A549 (cell line): ENCODE data around the gene ASIC5. TPM values are rescaled to one million over a fixed set of nuclear protein-coding genes. Genes with fewer than 3 reads are reported as not detected.

ENCODE experiments used
- ATAC-seq, 2 experiments: fragments of 200-7000 bp in 1 of 2; fragments of >200 bp in 1 of 2; cut with Nextera tagmentation in 1 of 2; cut with Tn5 transposase in 1 of 2; 3 replicates each; pipeline versions ENCODE4 v1.8.0 to v1.9.1; 2018 to 2020; ENCODE audit warnings: mild to moderate bottlenecking in 1 of 2, moderate library complexity in 1 of 2
- CTCF ChIA-PET: fragments of 300-600 bp; sonication (Branson Sonifier 250); formaldehyde crosslinking; extraction: SDS; loops from one replicate; lab custom pipeline; 2021; ENCODE audit warnings: antibody characterized with exemption, inconsistent platforms; lab: Yijun Ruan, JAX
- POLR2A ChIA-PET: fragments of 350-600 bp; formaldehyde crosslinking; extraction: SDS; loops from one replicate; lab custom pipeline; 2021; ENCODE audit warnings: antibody characterized with exemption, inconsistent platforms; lab: Yijun Ruan, JAX
- DNase-seq, 2 experiments: peaks; one replicate each; pipeline versions ENCODE4 v3.0.0 to v3.0.0-alpha.2; 2011 to 2016; ENCODE audit warnings: low read depth in 1 of 2, low spot score in 1 of 2
- FAIRE-seq: peaks from 2 replicates; lab custom pipeline; 2011; peaks lifted over from hg19 to GRCh38; lab: Jason Lieb, UNC
- H3K27ac ChIP-seq, 2 experiments: fragments of >200 bp; sonication (Bioruptor Twin); formaldehyde crosslinking; 3 replicates each; pipeline ENCODE4 v1.5.1; 2016 to 2017
- H3K4me1 ChIP-seq: fragments of >200 bp; sonication (Bioruptor Twin); formaldehyde crosslinking; 3 replicates; pipeline ENCODE4 v1.6.1; 2016
- H3K4me2 ChIP-seq: fragments of >200 bp; sonication (Bioruptor Twin); formaldehyde crosslinking; 3 replicates; pipeline ENCODE4 v1.6.1; 2016
- H3K4me3 ChIP-seq: fragments of >200 bp; sonication (Bioruptor Twin); formaldehyde crosslinking; 3 replicates; pipeline ENCODE4 v1.5.1; 2016
- H3K9me3 ChIP-seq: fragments of >200 bp; sonication (Bioruptor Twin); formaldehyde crosslinking; 3 replicates; pipeline ENCODE4 v1.6.1; 2016
- FOSB ChIP-seq: fragments of 250-450 bp; sonication (Bioruptor Pico); IDR thresholded peaks from 2 replicates; pipeline ENCODE4 v1.5.0; 2020; ENCODE audit warnings: mild to moderate bottlenecking, moderate library complexity
- FOSL2 ChIP-seq, 2 experiments: fragments of 450-650 bp in 1 of 2; fragments of >200 bp in 1 of 2; sonication (Bioruptor Twin) in 1 of 2; formaldehyde crosslinking; IDR thresholded peaks; 2 replicates each; pipeline versions ENCODE4 v1.5.0 to v1.6.1; 2016 to 2020; ENCODE audit warnings: mild to moderate bottlenecking in 1 of 2, moderate library complexity in 1 of 2
- FOXS1 ChIP-seq: fragments of 250-450 bp; sonication (Bioruptor Pico); IDR thresholded peaks from 2 replicates; pipeline ENCODE4 v1.5.0; 2020; ENCODE audit warnings: mild to moderate bottlenecking, moderate library complexity
- HDAC2 ChIP-seq: fragments of 200-600 bp; sonication (generic); IDR thresholded peaks from 2 replicates; pipeline ENCODE4 v1.6.1; 2016
- HEYL ChIP-seq: fragments of 250-450 bp; sonication (Bioruptor Pico); IDR thresholded peaks from 2 replicates; pipeline ENCODE4 v1.8.0; 2021; ENCODE audit warnings: mild to moderate bottlenecking, moderate library complexity
- HOXA7 ChIP-seq: fragments of 250-450 bp; sonication (Bioruptor Pico); IDR thresholded peaks from 2 replicates; pipeline ENCODE4 v1.5.0; 2020; ENCODE audit warnings: mild to moderate bottlenecking, moderate library complexity
- JUNB ChIP-seq: fragments of >200 bp; sonication (Bioruptor Twin); formaldehyde crosslinking; IDR thresholded peaks from 2 replicates; pipeline ENCODE4 v1.6.1; 2016
- KDM1A ChIP-seq: fragments of 200-600 bp; sonication (generic); IDR thresholded peaks from 2 replicates; pipeline ENCODE4 v1.6.1; 2016; ENCODE audit warnings: low read depth, mild to moderate bottlenecking
- KDM5A ChIP-seq: fragments of 200-600 bp; sonication (generic); IDR thresholded peaks from 2 replicates; pipeline ENCODE4 v1.6.1; 2016; ENCODE audit warnings: antibody characterized with exemption, mild to moderate bottlenecking
- MAZ ChIP-seq: fragments of 150-350 bp; IDR thresholded peaks from 2 replicates; pipeline ENCODE4 v1.6.1; 2014; ENCODE audit warnings: antibody characterized with exemption, low read depth, low read length, borderline replicate concordance
- NFE2L2 ChIP-seq: fragments of 150-350 bp; conservative IDR thresholded peaks from 2 replicates; pipeline ENCODE4 v1.6.1; 2014; ENCODE audit warnings: low read length
- NR3C1 ChIP-seq: fragments of >200 bp; sonication (Bioruptor Twin); formaldehyde crosslinking; IDR thresholded peaks from 3 replicates; pipeline ENCODE4 v1.6.1; 2017
- PHF8 ChIP-seq: fragments of 200-600 bp; sonication (generic); IDR thresholded peaks from 2 replicates; pipeline ENCODE4 v1.6.1; 2016; ENCODE audit warnings: low read depth, mild to moderate bottlenecking, antibody characterized with exemption, moderate library complexity, borderline replicate concordance
- POLR2AphosphoS2 ChIP-seq: conservative IDR thresholded peaks from 2 replicates; pipeline ENCODE4 v1.6.1; 2012; ENCODE audit warnings: low read length, improper control_type of control experiment, inconsistent platforms
- RAD21 ChIP-seq, 2 experiments: fragments of >200 bp in 1 of 2; sonication (Bioruptor Twin) in 1 of 2; formaldehyde crosslinking in 1 of 2; IDR thresholded peaks in 1 of 2; conservative IDR thresholded peaks in 1 of 2; 2 replicates in 1 of 2; 3 replicates in 1 of 2; pipeline ENCODE4 v1.6.1; 2012 to 2018; ENCODE audit warnings: inconsistent platforms in 1 of 2
- RCOR1 ChIP-seq: fragments of 150-350 bp; IDR thresholded peaks from 2 replicates; pipeline ENCODE4 v1.6.1; 2014; ENCODE audit warnings: antibody characterized with exemption, low read length, low read depth
- RFX5 ChIP-seq: fragments of 450-650 bp; IDR thresholded peaks from 2 replicates; pipeline ENCODE4 v1.7.1; 2014; ENCODE audit warnings: antibody characterized with exemption, mild to moderate bottlenecking, moderate library complexity
- SMC3 ChIP-seq: fragments of >200 bp; sonication (Bioruptor Twin); formaldehyde crosslinking; IDR thresholded peaks from 3 replicates; pipeline ENCODE4 v1.6.1; 2018; ENCODE audit warnings: inconsistent platforms
- TFCP2L1 ChIP-seq: fragments of 250-450 bp; sonication (Bioruptor Pico); IDR thresholded peaks from 2 replicates; pipeline ENCODE4 v1.5.0; 2021; ENCODE audit warnings: mild to moderate bottlenecking
- ZFP36 ChIP-seq: fragments of 450-650 bp; IDR thresholded peaks from 2 replicates; pipeline ENCODE4 v1.6.1; 2014; ENCODE audit warnings: borderline replicate concordance; ENCODE audit not compliant: partially characterized antibody
- whole genome bisulfite sequencing: methylation state at CpG from one replicate; pipeline ENCODE4 v1.1.6; 2017; ENCODE audit errors: missing lambda C conversion rate; 5-methylcytosine and 5-hydroxymethylcytosine counted together
- polyA plus RNA-seq, 4 experiments: library from polyadenylated mRNA; depleted of rRNA in 3 of 4; stranded (reverse); fragments of >200 nt; fragmentation: RNase III in 1 of 4; extraction: RNeasy Plus Mini Kit Qiagen cat#74134 plus additional on column Dnase treatment in 1 of 4; gene quantifications; 2 replicates in 3 of 4; 3 replicates in 1 of 4; pipeline ENCODE4 v1.2.3, GENCODE V29; 2011 to 2017
- TF ChIP-seq, protein P1 (sequence below): fragments of >200 bp; sonication (Bioruptor Twin); formaldehyde crosslinking; IDR thresholded peaks from 3 replicates; pipeline ENCODE4 v1.5.1; 2016
- TF ChIP-seq, protein P2 (sequence below): fragments of >200 bp; sonication (Bioruptor Twin); formaldehyde crosslinking; IDR thresholded peaks from 3 replicates; pipeline ENCODE4 v1.6.1; 2016
- TF ChIP-seq, protein P3 (sequence below): IDR thresholded peaks from 2 replicates; pipeline ENCODE4 v1.6.1; 2012
- TF ChIP-seq, protein P4 (sequence below): IDR thresholded peaks from 2 replicates; pipeline ENCODE4 v1.6.1; 2012; ENCODE audit warnings: low read depth, borderline replicate concordance

ASIC5 gene
- polyA plus RNA-seq, 2 of the 4 experiments (the other 2 are of a cell fraction) = not detected

DNA sequence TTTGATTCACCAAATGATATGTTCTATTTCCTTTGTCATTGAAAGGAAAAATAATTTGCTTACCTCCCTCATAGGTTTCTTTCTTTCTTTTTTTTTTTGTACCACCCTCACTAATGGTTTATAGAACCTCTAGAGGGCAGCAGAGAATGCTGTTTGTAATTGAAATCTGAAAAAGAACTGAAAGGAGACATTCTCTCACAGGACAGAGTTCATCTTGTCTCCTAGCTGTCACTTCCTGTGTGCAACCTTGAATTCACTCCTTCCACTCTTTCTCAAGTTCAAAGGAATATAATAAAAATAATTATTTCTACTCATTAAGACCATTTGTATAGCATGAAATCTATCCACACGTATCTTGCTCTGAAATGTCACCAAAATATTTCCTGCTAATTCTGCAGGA lies 56.2 kb downstream of the ASIC5 start:
- no peak for FAIRE-seq
- Histone ChIP-seq H3K4me2 (no peak overlapping the region), H3K4me1 (no peaks in the 10 kb centered on the region), H3K27ac (no peak overlapping the region), H3K4me3 (no peak overlapping the region), H3K9me3 (no peaks in the 10 kb centered on the region)
- ChIA-PET POLR2A (interaction anchor here (1.9 kb wide), 1 partner anchor 144 kb away, joined by 13 read pairs; the partner anchor contains the start of gene CTSO), CTCF (interaction anchor here (0.8 to 1.3 kb wide), 3 partner anchors 9 to 144 kb away, joined by 3 to 8 read pairs (median 5); partner anchors contain the start of gene CTSO)
- no peak for TF ChIP-seq HOXA7 (CRISPR knock-in tag)
- peak; percentile 74 to 79 for TF ChIP-seq RAD21 (conservative IDR thresholded peaks at IDR 0.05 in 1 of 2, IDR thresholded peaks at IDR 0.05 in 1 of 2)
- peak; percentile 67 for TF ChIP-seq SMC3
- TF ChIP-seq, protein P1, sequence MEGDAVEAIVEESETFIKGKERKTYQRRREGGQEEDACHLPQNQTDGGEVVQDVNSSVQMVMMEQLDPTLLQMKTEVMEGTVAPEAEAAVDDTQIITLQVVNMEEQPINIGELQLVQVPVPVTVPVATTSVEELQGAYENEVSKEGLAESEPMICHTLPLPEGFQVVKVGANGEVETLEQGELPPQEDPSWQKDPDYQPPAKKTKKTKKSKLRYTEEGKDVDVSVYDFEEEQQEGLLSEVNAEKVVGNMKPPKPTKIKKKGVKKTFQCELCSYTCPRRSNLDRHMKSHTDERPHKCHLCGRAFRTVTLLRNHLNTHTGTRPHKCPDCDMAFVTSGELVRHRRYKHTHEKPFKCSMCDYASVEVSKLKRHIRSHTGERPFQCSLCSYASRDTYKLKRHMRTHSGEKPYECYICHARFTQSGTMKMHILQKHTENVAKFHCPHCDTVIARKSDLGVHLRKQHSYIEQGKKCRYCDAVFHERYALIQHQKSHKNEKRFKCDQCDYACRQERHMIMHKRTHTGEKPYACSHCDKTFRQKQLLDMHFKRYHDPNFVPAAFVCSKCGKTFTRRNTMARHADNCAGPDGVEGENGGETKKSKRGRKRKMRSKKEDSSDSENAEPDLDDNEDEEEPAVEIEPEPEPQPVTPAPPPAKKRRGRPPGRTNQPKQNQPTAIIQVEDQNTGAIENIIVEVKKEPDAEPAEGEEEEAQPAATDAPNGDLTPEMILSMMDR = peak; percentile 63
- peak; percentile 27 to 88 for DNase-seq
- WGBS = 51% methylated on average over 1 of the region's 1 CpG
- peak; percentile 50 to 85; a peak in 4 of 6 replicates for ATAC-seq

DNA sequence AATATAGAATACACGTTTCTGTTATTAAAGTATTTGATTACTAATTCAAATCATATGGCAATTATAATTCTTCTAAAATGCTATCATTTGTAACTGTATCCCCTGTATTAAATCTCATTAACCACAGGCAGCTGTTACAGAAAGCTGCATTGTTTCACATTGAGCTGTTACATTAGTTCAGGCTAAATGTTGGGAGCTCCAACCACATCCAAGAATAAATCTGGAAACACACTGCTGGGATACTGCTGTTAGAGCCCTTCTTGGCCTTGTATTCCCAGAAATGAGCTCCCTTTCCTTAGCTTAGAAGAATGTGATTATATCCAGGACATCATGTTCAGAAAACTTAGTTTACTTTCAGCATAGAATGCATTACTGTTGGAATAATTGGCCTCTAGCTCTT lies 59.1 kb downstream of the ASIC5 start:
- Histone ChIP-seq H3K4me1 (no peaks in the 10 kb centered on the region), H3K4me2 (no peak overlapping the region)
- ChIA-PET CTCF (no interaction called here), POLR2A (no interaction called here)
- no peak for DNase-seq
- TF ChIP-seq FOSL2 (IDR thresholded peaks at IDR 0.05) (no peak), FOSL2 (CRISPR knock-in tag; IDR thresholded peaks at IDR 0.05) (no peak), ZFP36 (no peak), KDM1A (no peak), HDAC2 (no peak), TFCP2L1 (CRISPR knock-in tag) (no peak), NFE2L2 (no peak), KDM5A (no peak), RFX5 (no peak), NR3C1 (no peak), PHF8 (no peak), FOXS1 (CRISPR knock-in tag) (no peak), MAZ (no peak)
- TF ChIP-seq, protein P2, sequence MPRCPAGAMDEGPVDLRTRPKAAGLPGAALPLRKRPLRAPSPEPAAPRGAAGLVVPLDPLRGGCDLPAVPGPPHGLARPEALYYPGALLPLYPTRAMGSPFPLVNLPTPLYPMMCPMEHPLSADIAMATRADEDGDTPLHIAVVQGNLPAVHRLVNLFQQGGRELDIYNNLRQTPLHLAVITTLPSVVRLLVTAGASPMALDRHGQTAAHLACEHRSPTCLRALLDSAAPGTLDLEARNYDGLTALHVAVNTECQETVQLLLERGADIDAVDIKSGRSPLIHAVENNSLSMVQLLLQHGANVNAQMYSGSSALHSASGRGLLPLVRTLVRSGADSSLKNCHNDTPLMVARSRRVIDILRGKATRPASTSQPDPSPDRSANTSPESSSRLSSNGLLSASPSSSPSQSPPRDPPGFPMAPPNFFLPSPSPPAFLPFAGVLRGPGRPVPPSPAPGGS = no peak
- TF ChIP-seq, all 56 proteins: peak for 0
- WGBS = 4% methylated on average over 1 of the region's 1 CpG
- Histone ChIP-seq H3K4me3 (no peak overlapping the region), H3K27ac (no peak overlapping the region), H3K9me3 (no peaks in the 10 kb centered on the region)
- FAIRE-seq = no peak
- ATAC-seq = no peak

DNA sequence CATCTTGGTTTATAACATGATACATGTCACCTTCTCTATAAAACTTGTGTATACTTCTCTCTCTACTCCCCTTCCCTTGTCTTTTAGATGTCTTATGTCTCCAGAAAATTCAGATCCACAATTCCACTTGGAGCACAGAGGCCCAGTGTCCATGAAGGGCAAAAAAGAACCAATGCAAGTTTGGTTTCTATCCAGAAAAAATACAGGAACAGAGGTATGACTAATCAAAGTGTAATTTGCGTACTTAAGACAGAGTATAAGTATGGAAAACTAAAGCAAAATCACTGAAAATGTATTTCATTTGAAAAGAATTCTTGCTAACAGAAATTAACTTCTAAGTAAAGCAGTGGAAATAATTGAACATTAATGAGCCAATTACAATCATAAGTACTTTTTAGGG lies 61.1 kb downstream of the ASIC5 start:
- POLR2A ChIA-PET = no interaction called here
- FAIRE-seq = no peak
- CTCF ChIA-PET = no interaction called here
- TF ChIP-seq HEYL (CRISPR knock-in tag) (no peak), KDM1A (no peak), POLR2AphosphoS2 (no peak), SMC3 (no peak), RCOR1 (no peak), JUNB (no peak), FOSB (CRISPR knock-in tag) (no peak)
- TF ChIP-seq, protein P3, sequence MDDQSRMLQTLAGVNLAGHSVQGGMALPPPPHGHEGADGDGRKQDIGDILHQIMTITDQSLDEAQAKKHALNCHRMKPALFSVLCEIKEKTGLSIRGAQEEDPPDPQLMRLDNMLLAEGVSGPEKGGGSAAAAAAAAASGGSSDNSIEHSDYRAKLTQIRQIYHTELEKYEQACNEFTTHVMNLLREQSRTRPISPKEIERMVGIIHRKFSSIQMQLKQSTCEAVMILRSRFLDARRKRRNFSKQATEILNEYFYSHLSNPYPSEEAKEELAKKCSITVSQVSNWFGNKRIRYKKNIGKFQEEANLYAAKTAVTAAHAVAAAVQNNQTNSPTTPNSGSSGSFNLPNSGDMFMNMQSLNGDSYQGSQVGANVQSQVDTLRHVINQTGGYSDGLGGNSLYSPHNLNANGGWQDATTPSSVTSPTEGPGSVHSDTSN = no peak
- TF ChIP-seq, protein P4, sequence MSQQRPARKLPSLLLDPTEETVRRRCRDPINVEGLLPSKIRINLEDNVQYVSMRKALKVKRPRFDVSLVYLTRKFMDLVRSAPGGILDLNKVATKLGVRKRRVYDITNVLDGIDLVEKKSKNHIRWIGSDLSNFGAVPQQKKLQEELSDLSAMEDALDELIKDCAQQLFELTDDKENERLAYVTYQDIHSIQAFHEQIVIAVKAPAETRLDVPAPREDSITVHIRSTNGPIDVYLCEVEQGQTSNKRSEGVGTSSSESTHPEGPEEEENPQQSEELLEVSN = no peak
- no peak overlapping the region for H3K4me3 ChIP-seq
- DNase-seq = no peak
- H3K4me1 ChIP-seq = no peaks in the 10 kb centered on the region
- WGBS = 87% methylated on average over 1 of the region's 1 CpG
- no peaks in the 10 kb centered on the region for H3K9me3 ChIP-seq
- ATAC-seq = no peak
- H3K4me2 ChIP-seq = no peak overlapping the region
- H3K27ac ChIP-seq = no peak overlapping the region
